ENCODE data around the gene ABCD1. TPM values are rescaled to one million over a fixed set of nuclear protein-coding genes. Genes with fewer than 3 reads are reported as not detected.
A peak's percentile ranks its signal among the peaks of the same experiment; 100 is the strongest.
"Not testable (repeated sequence)": the region's sequence is repeated elsewhere in the genome, so short reads cannot be mapped to it uniquely, and the experiment has no call there.

Gene ABCD1
- total and polyA plus RNA-seq, 4 donors: 4.1 to 10.6 (median 8.5) TPM

DNA sequence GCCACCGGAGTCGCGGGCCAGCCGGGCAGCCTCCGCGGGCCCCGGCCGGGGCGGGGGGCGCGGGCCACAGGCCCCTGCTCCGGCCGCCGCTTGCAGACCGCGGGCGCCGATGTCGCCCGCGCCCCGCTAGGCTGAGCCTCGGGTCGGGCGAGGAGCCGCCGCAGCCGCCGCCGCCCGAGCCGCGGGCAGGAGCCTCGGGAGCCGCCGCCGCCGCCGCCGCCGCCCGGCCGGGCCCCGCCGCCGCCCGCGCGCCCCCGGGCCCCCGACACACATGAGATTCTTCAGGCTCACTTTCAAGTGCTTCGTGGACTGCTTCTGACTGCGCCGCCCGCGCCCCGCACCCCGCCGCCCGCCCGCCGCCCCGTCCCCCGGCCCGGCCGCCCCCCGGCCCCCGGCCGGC is 36.6 kb upstream of the ABCD1 start:
- H3K9me3 ChIP-seq (ENCODE audit: control insufficient read depth, insufficient read depth, low read length): no peaks in the 10 kb centered on the region
- peaks cover 36% of the 10 kb centered on the region for H3K36me3 ChIP-seq (ENCODE audit: control insufficient read depth, insufficient read depth, low read length)
- H3K4me3 ChIP-seq (ENCODE audit: low read depth, low read length): no peak overlapping the region
- H3K27me3 ChIP-seq (ENCODE audit: control insufficient read depth, insufficient read depth, low read length): no peaks in the 10 kb centered on the region
- H3K4me1 ChIP-seq (ENCODE audit: control insufficient read depth, insufficient read depth, low read length): peaks cover 50% of the 10 kb centered on the region
- H3K27ac ChIP-seq (ENCODE audit: low read depth, low read length): no peak overlapping the region
- no peak for DNase-seq (ENCODE audit: low read depth in 4 of 6, low spot score in 6 of 6)
- 15% methylated on average over 49 of the region's 69 CpGs for WGBS (ENCODE audit: insufficient coverage)

DNA sequence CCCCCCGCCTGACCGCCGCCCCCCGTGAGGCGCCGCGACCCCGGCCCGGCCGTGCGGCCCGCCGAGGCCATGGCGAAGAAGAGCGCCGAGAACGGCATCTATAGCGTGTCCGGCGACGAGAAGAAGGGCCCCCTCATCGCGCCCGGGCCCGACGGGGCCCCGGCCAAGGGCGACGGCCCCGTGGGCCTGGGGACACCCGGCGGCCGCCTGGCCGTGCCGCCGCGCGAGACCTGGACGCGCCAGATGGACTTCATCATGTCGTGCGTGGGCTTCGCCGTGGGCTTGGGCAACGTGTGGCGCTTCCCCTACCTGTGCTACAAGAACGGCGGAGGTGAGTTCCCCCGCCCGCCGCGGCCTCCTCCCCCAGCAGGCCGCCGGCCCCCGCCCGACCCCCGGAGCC is 36.1 kb upstream of the ABCD1 start:
- Histone ChIP-seq H3K9me3 (ENCODE audit: control insufficient read depth, insufficient read depth, low read length) (no peaks in the 10 kb centered on the region), H3K36me3 (ENCODE audit: control insufficient read depth, insufficient read depth, low read length) (peaks cover 40% of the 10 kb centered on the region), H3K4me1 (ENCODE audit: control insufficient read depth, insufficient read depth, low read length) (peaks cover 50% of the 10 kb centered on the region), H3K4me3 (ENCODE audit: low read depth, low read length) (peak overlapping the region; percentile 26), H3K27me3 (ENCODE audit: control insufficient read depth, insufficient read depth, low read length) (no peaks in the 10 kb centered on the region), H3K27ac (ENCODE audit: low read depth, low read length) (no peak overlapping the region)
- no peak for DNase-seq (ENCODE audit: low read depth in 4 of 6, low spot score in 6 of 6)
- 19% methylated on average over 57 of the region's 57 CpGs for WGBS (ENCODE audit: insufficient coverage)

DNA sequence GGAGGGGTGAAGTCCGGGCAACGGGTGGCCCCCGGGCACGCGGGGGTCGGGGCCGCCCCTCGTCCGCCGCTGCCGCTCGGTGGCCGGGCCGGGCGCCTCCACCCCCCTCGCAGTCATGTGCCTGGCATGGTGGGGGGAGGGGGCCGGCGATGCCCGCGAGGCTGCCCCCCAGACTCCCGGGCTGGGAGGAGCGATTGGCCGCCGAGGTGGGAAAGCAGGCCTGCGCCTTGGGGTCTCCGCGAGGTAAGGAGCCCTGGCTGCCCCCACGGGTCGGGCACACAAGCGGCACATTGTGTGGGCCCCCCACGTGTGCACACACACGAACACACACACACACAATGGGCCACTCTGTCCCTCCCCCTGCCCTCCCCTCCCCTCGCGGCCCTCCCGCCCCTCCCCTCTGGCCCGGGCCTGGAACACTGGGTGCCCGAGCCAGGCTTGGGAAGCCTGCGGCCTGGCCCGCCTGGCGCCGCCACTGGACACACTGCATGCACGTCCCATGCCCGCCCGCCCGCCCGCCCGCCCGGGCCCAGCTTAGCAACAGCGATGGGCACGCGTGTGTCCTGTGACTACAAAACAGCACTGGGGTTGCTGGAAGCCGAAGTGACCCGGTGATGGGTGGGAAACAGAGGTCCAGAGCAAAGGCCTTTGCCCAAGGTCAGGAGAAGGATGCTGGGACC is 35.6 kb upstream of the ABCD1 start:
- 19% methylated on average over 48 of the region's 53 CpGs for WGBS (ENCODE audit: insufficient coverage)
- H3K9me3 ChIP-seq (ENCODE audit: control insufficient read depth, insufficient read depth, low read length): no peaks in the 10 kb centered on the region
- H3K27me3 ChIP-seq (ENCODE audit: control insufficient read depth, insufficient read depth, low read length): no peaks in the 10 kb centered on the region
- H3K4me1 ChIP-seq (ENCODE audit: control insufficient read depth, insufficient read depth, low read length): peaks cover 50% of the 10 kb centered on the region
- H3K36me3 ChIP-seq (ENCODE audit: control insufficient read depth, insufficient read depth, low read length): peaks cover 46% of the 10 kb centered on the region
- H3K27ac ChIP-seq (ENCODE audit: low read depth, low read length): peak overlapping the region; percentile 33
- H3K4me3 ChIP-seq (ENCODE audit: low read depth, low read length): peak overlapping the region; percentile 21
- DNase-seq (ENCODE audit: low read depth in 4 of 6, low spot score in 6 of 6): peak in 2 of 6 donors; percentile 50 to 64

DNA sequence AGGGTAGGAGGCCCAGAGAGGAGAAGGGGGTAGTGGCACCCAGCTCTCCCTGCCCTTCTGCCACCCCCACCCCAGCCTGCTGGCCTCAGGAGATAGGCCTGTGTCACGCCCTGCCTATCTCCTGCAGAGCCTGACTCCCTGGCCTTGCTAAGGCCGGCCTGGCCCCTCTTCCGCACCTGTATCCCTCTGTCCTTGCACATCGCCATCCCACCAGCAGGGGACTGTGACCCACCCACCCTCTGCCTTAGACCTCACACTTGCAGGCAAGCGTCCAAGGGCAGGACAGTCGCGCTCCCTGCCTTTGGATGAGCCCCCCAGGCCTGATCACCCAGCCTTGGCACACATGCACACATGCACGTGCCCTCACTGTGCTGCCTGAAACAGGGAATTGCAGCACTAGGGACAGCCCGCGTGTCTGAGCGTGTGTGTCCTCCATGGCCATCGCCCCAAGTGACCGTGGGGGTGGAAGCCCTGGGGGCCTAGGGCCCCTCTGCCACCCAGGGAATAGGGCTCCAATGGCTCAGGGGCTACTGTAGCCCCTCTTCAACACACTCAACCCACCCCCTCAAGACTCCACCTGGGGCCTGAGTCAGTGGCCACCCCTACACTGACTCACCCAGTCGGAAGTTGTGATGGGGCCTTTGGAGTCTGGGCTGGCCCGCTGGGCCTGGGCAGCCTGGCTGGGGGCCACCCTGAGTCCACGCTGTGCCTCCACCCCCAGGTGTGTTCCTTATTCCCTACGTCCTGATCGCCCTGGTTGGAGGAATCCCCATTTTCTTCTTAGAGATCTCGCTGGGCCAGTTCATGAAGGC is 34.8 kb upstream of the ABCD1 start:
- WGBS (ENCODE audit: insufficient coverage): 65% methylated on average over 19 of the region's 19 CpGs
- no peaks in the 10 kb centered on the region for H3K9me3 ChIP-seq (ENCODE audit: control insufficient read depth, insufficient read depth, low read length)
- peaks cover 44% of the 10 kb centered on the region for H3K4me1 ChIP-seq (ENCODE audit: control insufficient read depth, insufficient read depth, low read length)
- DNase-seq (ENCODE audit: low read depth in 4 of 6, low spot score in 6 of 6): no peak
- peak overlapping the region; percentile 21 for H3K4me3 ChIP-seq (ENCODE audit: low read depth, low read length)
- H3K27me3 ChIP-seq (ENCODE audit: control insufficient read depth, insufficient read depth, low read length): no peaks in the 10 kb centered on the region
- peaks cover 53% of the 10 kb centered on the region for H3K36me3 ChIP-seq (ENCODE audit: control insufficient read depth, insufficient read depth, low read length)
- peak overlapping the region; percentile 33 for H3K27ac ChIP-seq (ENCODE audit: low read depth, low read length)

DNA sequence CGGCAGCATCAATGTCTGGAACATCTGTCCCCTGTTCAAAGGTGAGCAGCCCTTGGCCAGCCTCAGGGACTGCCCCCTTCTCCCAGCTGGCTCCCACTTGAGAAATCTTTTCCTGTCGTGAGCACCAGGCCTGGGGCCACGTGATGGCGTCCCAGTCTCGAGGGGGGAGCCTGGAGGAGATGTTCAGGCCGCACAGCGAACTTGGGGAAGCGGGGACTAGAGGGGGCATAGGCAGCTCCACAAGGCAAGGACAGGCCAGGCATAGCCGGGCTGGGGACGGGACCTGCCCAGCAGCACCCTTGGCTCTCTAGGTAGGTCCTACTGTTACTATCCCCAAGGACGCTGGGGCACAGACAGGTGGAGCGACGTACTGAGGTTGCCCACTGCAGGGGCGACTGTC is 34.2 kb upstream of the ABCD1 start:
- no peak for DNase-seq (ENCODE audit: low read depth in 4 of 6, low spot score in 6 of 6)

DNA sequence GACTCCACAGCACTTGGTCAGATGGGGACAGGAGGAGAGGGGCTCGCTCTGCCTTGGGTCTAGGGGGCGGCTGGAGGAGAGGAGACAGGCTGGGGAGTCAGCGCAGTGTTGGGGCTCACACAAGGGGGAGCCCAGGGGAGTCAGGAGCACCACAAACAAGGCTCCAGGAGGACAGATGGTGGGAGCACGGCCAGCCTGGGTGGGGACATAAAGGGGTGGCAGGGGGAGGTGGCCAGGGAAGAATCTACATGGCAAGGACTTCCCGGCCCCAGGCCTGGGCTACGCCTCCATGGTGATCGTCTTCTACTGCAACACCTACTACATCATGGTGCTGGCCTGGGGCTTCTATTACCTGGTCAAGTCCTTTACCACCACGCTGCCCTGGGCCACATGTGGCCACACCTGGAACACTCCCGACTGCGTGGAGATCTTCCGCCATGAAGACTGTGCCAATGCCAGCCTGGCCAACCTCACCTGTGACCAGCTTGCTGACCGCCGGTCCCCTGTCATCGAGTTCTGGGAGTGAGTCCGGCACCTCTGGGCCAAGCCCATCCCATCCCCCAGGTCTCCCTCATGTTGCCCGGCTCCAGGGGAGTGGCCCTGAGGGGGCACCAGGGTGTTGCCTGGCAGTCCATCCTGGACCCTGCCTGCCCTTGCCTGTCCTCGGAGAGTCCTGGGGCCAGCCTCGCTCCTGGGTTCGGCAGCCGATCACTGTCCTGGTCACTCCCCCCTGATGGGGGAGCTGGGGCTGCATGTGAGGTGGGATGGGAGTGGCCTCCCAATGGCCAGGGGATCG is 33.4 kb upstream of the ABCD1 start:
- peaks cover 34% of the 10 kb centered on the region for H3K4me1 ChIP-seq (ENCODE audit: control insufficient read depth, insufficient read depth, low read length)
- H3K4me3 ChIP-seq (ENCODE audit: low read depth, low read length); H3K27ac ChIP-seq (ENCODE audit: low read depth, low read length); H3K27me3 ChIP-seq (ENCODE audit: control insufficient read depth, insufficient read depth, low read length); DNase-seq (ENCODE audit: low read depth in 4 of 6, low spot score in 6 of 6); H3K9me3 ChIP-seq (ENCODE audit: control insufficient read depth, insufficient read depth, low read length): not testable (repeated sequence)
- peaks cover 60% of the 10 kb centered on the region for H3K36me3 ChIP-seq (ENCODE audit: control insufficient read depth, insufficient read depth, low read length)
- 89% methylated on average over 19 of the region's 21 CpGs for WGBS (ENCODE audit: insufficient coverage)

More for the DNA sequence above, 34.2 kb upstream of the ABCD1 start:
- Histone ChIP-seq H3K36me3 (ENCODE audit: control insufficient read depth, insufficient read depth, low read length) (peaks cover 57% of the 10 kb centered on the region), H3K4me1 (ENCODE audit: control insufficient read depth, insufficient read depth, low read length) (peaks cover 38% of the 10 kb centered on the region), H3K9me3 (ENCODE audit: control insufficient read depth, insufficient read depth, low read length) (no peaks in the 10 kb centered on the region), H3K27ac (ENCODE audit: low read depth, low read length) (no peak overlapping the region), H3K4me3 (ENCODE audit: low read depth, low read length) (no peak overlapping the region), H3K27me3 (ENCODE audit: control insufficient read depth, insufficient read depth, low read length) (no peaks in the 10 kb centered on the region)
- 81% methylated on average over 11 of the region's 14 CpGs for WGBS (ENCODE audit: insufficient coverage)

DNA sequence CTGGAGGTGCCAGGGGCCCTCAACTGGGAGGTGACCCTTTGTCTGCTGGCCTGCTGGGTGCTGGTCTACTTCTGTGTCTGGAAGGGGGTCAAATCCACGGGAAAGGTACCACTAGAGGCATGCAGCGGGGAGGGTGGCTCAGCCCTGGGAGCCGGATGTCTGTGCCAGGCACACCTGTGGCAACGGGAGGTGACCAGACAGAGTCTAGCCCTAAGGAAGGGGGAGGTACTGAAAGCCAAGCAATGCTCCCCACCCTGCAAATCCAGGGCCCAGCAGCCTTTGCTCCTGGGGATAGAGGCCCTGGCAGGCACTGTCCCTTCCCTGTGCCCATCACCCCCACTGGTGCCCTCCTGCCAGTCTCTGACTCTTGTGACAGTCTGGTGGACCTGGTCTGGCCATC is 32.7 kb upstream of the ABCD1 start:
- Histone ChIP-seq H3K9me3 (ENCODE audit: control insufficient read depth, insufficient read depth, low read length) (no peaks in the 10 kb centered on the region), H3K27me3 (ENCODE audit: control insufficient read depth, insufficient read depth, low read length) (no peaks in the 10 kb centered on the region), H3K4me1 (ENCODE audit: control insufficient read depth, insufficient read depth, low read length) (peaks cover 27% of the 10 kb centered on the region), H3K36me3 (ENCODE audit: control insufficient read depth, insufficient read depth, low read length) (peaks cover 65% of the 10 kb centered on the region), H3K4me3 (ENCODE audit: low read depth, low read length) (no peak overlapping the region), H3K27ac (ENCODE audit: low read depth, low read length) (no peak overlapping the region)
- 64% methylated on average over 4 of the region's 4 CpGs for WGBS (ENCODE audit: insufficient coverage)
- no peak for DNase-seq (ENCODE audit: low read depth in 4 of 6, low spot score in 6 of 6)

DNA sequence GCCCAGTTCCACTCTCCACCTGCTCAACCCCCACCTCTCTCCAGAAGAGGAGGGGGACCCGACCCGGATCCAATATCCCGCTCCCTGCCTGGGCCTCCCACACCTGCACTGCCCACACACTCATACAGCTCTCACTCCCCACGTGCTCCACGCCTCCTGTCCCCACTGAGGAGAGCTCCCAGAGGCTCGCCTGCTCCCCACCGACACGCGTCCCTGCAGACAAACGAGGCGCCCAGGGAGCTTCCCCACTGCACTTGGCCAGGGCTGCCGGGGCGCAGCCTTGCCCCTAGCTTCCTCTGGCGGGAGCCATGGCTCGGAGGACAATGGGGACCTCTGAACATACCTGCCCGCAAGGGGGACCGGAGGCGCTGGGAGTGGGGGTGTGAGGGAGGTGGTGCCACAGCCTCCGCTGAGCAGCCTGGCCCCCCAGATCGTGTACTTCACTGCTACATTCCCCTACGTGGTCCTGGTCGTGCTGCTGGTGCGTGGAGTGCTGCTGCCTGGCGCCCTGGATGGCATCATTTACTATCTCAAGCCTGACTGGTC is 32.0 kb upstream of the ABCD1 start:
- H3K27me3 ChIP-seq (ENCODE audit: control insufficient read depth, insufficient read depth, low read length): no peaks in the 10 kb centered on the region
- H3K4me3 ChIP-seq (ENCODE audit: low read depth, low read length): no peak overlapping the region
- H3K4me1 ChIP-seq (ENCODE audit: control insufficient read depth, insufficient read depth, low read length): peaks cover 22% of the 10 kb centered on the region
- no peak for DNase-seq (ENCODE audit: low read depth in 4 of 6, low spot score in 6 of 6)
- H3K27ac ChIP-seq (ENCODE audit: low read depth, low read length): no peak overlapping the region
- WGBS (ENCODE audit: insufficient coverage): 64% methylated on average over 9 of the region's 24 CpGs
- H3K9me3 ChIP-seq (ENCODE audit: control insufficient read depth, insufficient read depth, low read length): no peaks in the 10 kb centered on the region
- H3K36me3 ChIP-seq (ENCODE audit: control insufficient read depth, insufficient read depth, low read length): peaks cover 69% of the 10 kb centered on the region
